WTC11 (cell line): ENCODE measurements around the gene SQOR. TPM values are rescaled to one million over a fixed set of nuclear protein-coding genes. Genes with fewer than 3 reads are reported as not detected.

Experiments
- ATAC-seq: fragments of 200-7000 bp; cut with Tn5 transposase; 2 replicates; pipeline ENCODE4 v1.10.0; 2021; ENCODE audit warnings: mild to moderate bottlenecking, moderate library complexity
- CTCF ChIA-PET: fragments of 300-600 bp; sonication (Branson Sonifier 250); formaldehyde crosslinking; loops from one replicate; lab custom pipeline; 2021; ENCODE audit warnings: antibody characterized with exemption; lab: Charles Lee
- POLR2A ChIA-PET: fragments of 350-600 bp; sonication (Branson Sonifier 250); formaldehyde crosslinking; loops from one replicate; lab custom pipeline; 2021; ENCODE audit warnings: antibody characterized with exemption; lab: Charles Lee
- DNase-seq: peaks from one replicate; pipeline ENCODE4 v3.0.0; 2021; ENCODE audit warnings: low spot score
- H3K27ac Mint-ChIP-seq: 2 replicates; pipeline ENCODE4 v1.8.0; 2021; ENCODE audit warnings: mixed read lengths
- H3K27me3 Mint-ChIP-seq: 2 replicates; pipeline ENCODE4 v1.8.0; 2021; ENCODE audit warnings: low read depth, mild to moderate bottlenecking, moderate library complexity, mixed read lengths
- H3K36me3 Mint-ChIP-seq: 2 replicates; pipeline ENCODE4 v1.8.0; 2021; ENCODE audit warnings: mixed read lengths
- H3K4me1 Mint-ChIP-seq: 2 replicates; pipeline ENCODE4 v1.8.0; 2022; ENCODE audit warnings: mixed read lengths
- H3K4me3 Mint-ChIP-seq: 2 replicates; pipeline ENCODE4 v1.8.0; 2021; ENCODE audit warnings: mild to moderate bottlenecking, moderate library complexity, mixed read lengths
- H3K9me3 Mint-ChIP-seq: 2 replicates; pipeline ENCODE4 v1.8.0; 2021; ENCODE audit warnings: mixed read lengths
- ATF2 ChIP-seq: sonication (generic); formaldehyde crosslinking; IDR thresholded peaks from 2 replicates; pipeline ENCODE4 v1.8.1; 2022; ENCODE audit warnings: low read depth, missing genetic modification reagents, borderline replicate concordance
- CDX4 ChIP-seq: fragments of 250-450 bp; sonication (Bioruptor Pico); IDR thresholded peaks from 2 replicates; pipeline ENCODE4 v1.9.0; 2021; ENCODE audit warnings: moderate library complexity, mild to moderate bottlenecking, inconsistent platforms, borderline replicate concordance
- GRHL2 ChIP-seq: fragments of 250-450 bp; sonication (Bioruptor Pico); IDR thresholded peaks from 2 replicates; pipeline ENCODE4 v1.8.0; 2022; ENCODE audit warnings: mild to moderate bottlenecking, moderate library complexity; ENCODE audit not compliant: insufficient replicate concordance, severe bottlenecking
- IRF2 ChIP-seq: sonication (generic); formaldehyde crosslinking; IDR thresholded peaks from 2 replicates; pipeline ENCODE4 v1.8.0; 2022; ENCODE audit warnings: low read depth, missing genetic modification reagents, borderline replicate concordance
- JAZF1 ChIP-seq: fragments of 250-450 bp; sonication (Bioruptor Pico); IDR thresholded peaks from 2 replicates; pipeline ENCODE4 v1.9.0; 2021; ENCODE audit warnings: moderate library complexity, mild to moderate bottlenecking, inconsistent platforms
- MXD4 ChIP-seq: fragments of 250-450 bp; sonication (Bioruptor Pico); IDR thresholded peaks from 2 replicates; pipeline ENCODE4 v1.8.0; 2021; ENCODE audit warnings: mild to moderate bottlenecking, moderate library complexity, borderline replicate concordance
- NR2C2 ChIP-seq: sonication (generic); formaldehyde crosslinking; IDR thresholded peaks from 2 replicates; pipeline ENCODE4 v1.8.0; 2022; ENCODE audit warnings: mild to moderate bottlenecking, missing genetic modification reagents
- RELA ChIP-seq: sonication (generic); formaldehyde crosslinking; IDR thresholded peaks from 2 replicates; pipeline ENCODE4 v1.8.1; 2022; ENCODE audit warnings: missing genetic modification reagents, mild to moderate bottlenecking, borderline replicate concordance
- STAT6 ChIP-seq: sonication (generic); formaldehyde crosslinking; conservative IDR thresholded peaks from 2 replicates; pipeline ENCODE4 v1.8.1; 2023; ENCODE audit warnings: mild to moderate bottlenecking, low read depth, missing genetic modification reagents, moderate library complexity
- TEAD1 ChIP-seq: sonication (generic); formaldehyde crosslinking; IDR thresholded peaks from 2 replicates; pipeline ENCODE4 v1.8.0; 2022; ENCODE audit warnings: mild to moderate bottlenecking, missing genetic modification reagents
- ZBTB21 ChIP-seq: sonication (generic); formaldehyde crosslinking; IDR thresholded peaks from 2 replicates; pipeline ENCODE4 v1.8.1; 2023; ENCODE audit warnings: mild to moderate bottlenecking, missing genetic modification reagents, borderline replicate concordance
- ZNF219 ChIP-seq: sonication (generic); formaldehyde crosslinking; IDR thresholded peaks from 2 replicates; pipeline ENCODE4 v1.8.0; 2023; ENCODE audit warnings: missing genetic modification reagents, mild to moderate bottlenecking, borderline replicate concordance
- ZNF416 ChIP-seq: fragments of 250-450 bp; sonication (Bioruptor Pico); IDR thresholded peaks from 2 replicates; pipeline ENCODE4 v1.9.0; 2021; ENCODE audit warnings: mild to moderate bottlenecking, inconsistent platforms
- ZNF425 ChIP-seq: fragments of 250-450 bp; sonication (Bioruptor Pico); conservative IDR thresholded peaks from 2 replicates; pipeline ENCODE4 v1.9.0; 2021; ENCODE audit warnings: mild to moderate bottlenecking
- ZNF512 ChIP-seq: sonication (generic); formaldehyde crosslinking; IDR thresholded peaks from 2 replicates; pipeline ENCODE4 v1.8.1; 2022; ENCODE audit warnings: missing genetic modification reagents, borderline replicate concordance
- total RNA-seq: library from RNA; stranded (reverse); gene quantifications from 3 replicates; pipeline ENCODE4 v1.2.3, GENCODE V29; 2021

The SQOR gene
- total RNA-seq, 1 experiment from 2014 or later, result 0.72 TPM

- TF ChIP-seq CDX4 (CRISPR knock-in tag) (no peak), JAZF1 (CRISPR knock-in tag) (no peak), ATF2 (CRISPR knock-in tag) (no peak)
These were observed 97.8 kb downstream of the SQOR start (continued) for GRCh38 chr15:45732662-45733061.

- H3K4me3 Mint-ChIP-seq, result no peak overlapping the region
- H3K36me3 Mint-ChIP-seq, result no peaks in the 10 kb centered on the region
- TF ChIP-seq STAT6 (CRISPR knock-in tag), result no peak
- no peak for TF ChIP-seq ZNF425
- no peak for TF ChIP-seq TEAD1 (CRISPR knock-in tag)
- TF ChIP-seq RELA (CRISPR knock-in tag), result no peak
- no peak for TF ChIP-seq CDX4 (CRISPR knock-in tag)
- TF ChIP-seq ZNF512, result no peak
- TF ChIP-seq ZNF219 (CRISPR knock-in tag), result no peak
- TF ChIP-seq GRHL2, result no peak
- TF ChIP-seq IRF2 (CRISPR knock-in tag), result no peak
- TF ChIP-seq MXD4, result no peak
- no peak for TF ChIP-seq NR2C2 (CRISPR knock-in tag)
- TF ChIP-seq ZBTB21 (CRISPR knock-in tag), result no peak
- no peak for TF ChIP-seq ZNF416 (CRISPR knock-in tag)
- CTCF ChIA-PET, result interaction anchor here (1.0 kb wide), 1 partner anchor 29 kb away, joined by 3 read pairs; no protein-coding TSS in a partner anchor
- H3K9me3 Mint-ChIP-seq, result no peaks in the 10 kb centered on the region
- no peak for DNase-seq
- H3K4me1 Mint-ChIP-seq, result peaks cover 4% of the 10 kb centered on the region
- H3K27ac Mint-ChIP-seq, result no peak overlapping the region
- no peak for ATAC-seq
- POLR2A ChIA-PET, result no interaction called here
- no peaks in the 10 kb centered on the region for H3K27me3 Mint-ChIP-seq
These were observed 99.5 kb downstream of the SQOR start for GRCh38 chr15:45734260-45734711.

Other genes starting within 250 kb of the SQOR start
- 0.04 to 0.05 TPM in 2 of 3 replicates, not detected in the other for gene SLC30A4, start 112.3 kb upstream of the SQOR start, total RNA-seq
- 28.7 to 31.6 TPM (median 29.1 TPM) in 3 replicates for gene BLOC1S6, start 47.6 kb upstream of the SQOR start, total RNA-seq